Peyer's patch (tissue), 4 donors: ENCODE data around the gene CDH4. TPM values are rescaled to one million over a fixed set of nuclear protein-coding genes. Genes with fewer than 3 reads are reported as not detected.

Experiments used
- DNase-seq, 3 donors: peaks; one replicate each; pipeline ENCODE4 v3.0.0-alpha.2; 2017 to 2019
- H3K27ac ChIP-seq, 4 donors: fragments of 200-600 bp; sonication (generic); one replicate each; pipeline ENCODE4 v1.5.1; 2016 to 2019
- H3K27me3 ChIP-seq, 2 donors: fragments of 200-600 bp; sonication (generic); one replicate each; pipeline ENCODE4 v1.5.1; 2019
- H3K36me3 ChIP-seq, 3 donors: fragments of 200-600 bp; sonication (generic); one replicate each; pipeline ENCODE4 v1.5.1; 2016 to 2019
- H3K4me1 ChIP-seq, 4 donors: fragments of 200-600 bp; sonication (generic); one replicate each; pipeline ENCODE4 v1.5.1; 2016 to 2019
- H3K4me3 ChIP-seq, 4 donors: fragments of 200-600 bp; sonication (generic); 1 replicate in 3 of 4; 2 replicates in 1 of 4; pipeline ENCODE4 v1.5.1; 2016 to 2019; ENCODE audit warnings: mild to moderate bottlenecking in 1 of 4
- H3K9me3 ChIP-seq, 4 donors: fragments of 200-600 bp; sonication (generic); one replicate each; pipeline ENCODE4 v1.5.1; 2016 to 2019; ENCODE audit warnings: mild to moderate bottlenecking in 1 of 4
- POLR2A ChIP-seq, 2 donors: fragments of 450-650 bp; IDR thresholded peaks; one replicate each; pipeline ENCODE4 v1.5.1; 2017; ENCODE audit warnings: antibody characterized with exemption in 2 of 2, mild to moderate bottlenecking in 2 of 2, moderate library complexity in 2 of 2
- total RNA-seq, 4 donors: library from RNA; depleted of rRNA; stranded (reverse); fragments of >200 nt; gene quantifications; one replicate each; pipeline ENCODE4 v1.1.0, GENCODE V29; 2016
- TF ChIP-seq, protein P1 (sequence below), 6 experiments: fragments of 450-650 bp in 4 of 6; fragments of 200-600 bp in 2 of 6; sonication (generic) in 1 of 6; IDR thresholded peaks; one replicate each; pipeline ENCODE4 v1.5.1; 2017 to 2019; ENCODE audit warnings: antibody characterized with exemption in 6 of 6, mild to moderate bottlenecking in 3 of 6, moderate library complexity in 1 of 6

The CDH4 gene
- total RNA-seq, 4 donors from 2014 or later, result 0.27 TPM; not detected in 3

DNA sequence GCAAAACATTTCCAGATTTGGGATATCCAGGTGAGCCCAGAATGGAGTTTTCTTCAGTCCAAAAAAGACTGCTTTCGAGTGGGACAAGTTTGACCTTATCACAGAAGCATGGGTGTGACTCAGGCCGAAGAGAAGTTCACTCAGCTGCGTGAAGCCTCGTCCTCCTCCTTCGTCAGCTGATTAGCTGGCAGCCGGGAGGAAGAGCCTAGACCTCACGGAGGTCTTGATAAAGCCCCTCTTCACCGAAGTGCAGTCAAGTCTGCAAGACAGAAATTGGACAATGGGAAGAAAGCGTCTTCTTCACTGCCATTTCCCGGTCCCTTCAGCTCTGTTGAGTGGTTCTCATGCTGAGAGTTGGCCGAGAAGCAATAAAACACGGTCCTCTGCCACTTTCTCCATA, 449.7 kb downstream of the CDH4 start:
- Histone ChIP-seq H3K27ac (no peak overlapping the region), H3K36me3 (no peaks in the 10 kb centered on the region), H3K4me1 (no peaks in the 10 kb centered on the region), H3K9me3 (no peaks in the 10 kb centered on the region), H3K27me3 (no peaks in the 10 kb centered on the region), H3K4me3 (no peak overlapping the region)
- TF ChIP-seq, protein P1, sequence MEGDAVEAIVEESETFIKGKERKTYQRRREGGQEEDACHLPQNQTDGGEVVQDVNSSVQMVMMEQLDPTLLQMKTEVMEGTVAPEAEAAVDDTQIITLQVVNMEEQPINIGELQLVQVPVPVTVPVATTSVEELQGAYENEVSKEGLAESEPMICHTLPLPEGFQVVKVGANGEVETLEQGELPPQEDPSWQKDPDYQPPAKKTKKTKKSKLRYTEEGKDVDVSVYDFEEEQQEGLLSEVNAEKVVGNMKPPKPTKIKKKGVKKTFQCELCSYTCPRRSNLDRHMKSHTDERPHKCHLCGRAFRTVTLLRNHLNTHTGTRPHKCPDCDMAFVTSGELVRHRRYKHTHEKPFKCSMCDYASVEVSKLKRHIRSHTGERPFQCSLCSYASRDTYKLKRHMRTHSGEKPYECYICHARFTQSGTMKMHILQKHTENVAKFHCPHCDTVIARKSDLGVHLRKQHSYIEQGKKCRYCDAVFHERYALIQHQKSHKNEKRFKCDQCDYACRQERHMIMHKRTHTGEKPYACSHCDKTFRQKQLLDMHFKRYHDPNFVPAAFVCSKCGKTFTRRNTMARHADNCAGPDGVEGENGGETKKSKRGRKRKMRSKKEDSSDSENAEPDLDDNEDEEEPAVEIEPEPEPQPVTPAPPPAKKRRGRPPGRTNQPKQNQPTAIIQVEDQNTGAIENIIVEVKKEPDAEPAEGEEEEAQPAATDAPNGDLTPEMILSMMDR (IDR thresholded peaks at IDR 0.05), result no peak
- TF ChIP-seq POLR2A (IDR thresholded peaks at IDR 0.05), result no peak
- DNase-seq, result no peak

DNA sequence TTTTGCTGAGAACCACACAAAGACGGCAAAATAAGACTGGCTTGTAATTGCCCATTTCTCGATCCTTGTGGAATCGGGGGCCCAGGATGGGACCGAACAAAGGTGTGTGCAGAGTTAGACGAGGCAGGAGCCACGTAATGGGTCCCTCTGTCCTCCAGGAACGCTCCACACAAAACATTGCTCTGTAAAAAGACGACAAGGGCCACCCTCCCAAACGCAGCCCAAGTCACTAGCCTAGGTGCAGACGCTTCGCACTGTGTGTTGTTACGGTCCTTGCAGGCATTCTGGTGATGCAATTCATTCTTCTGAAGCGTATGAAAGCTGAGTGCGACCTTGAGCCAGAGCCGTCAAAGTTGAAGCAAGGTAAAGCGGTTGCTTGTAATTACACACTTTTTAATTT, 450.2 kb downstream of the CDH4 start:
- TF ChIP-seq POLR2A (IDR thresholded peaks at IDR 0.05), result no peak
- TF ChIP-seq, protein P1 (IDR thresholded peaks at IDR 0.05), result no peak
- Histone ChIP-seq H3K27me3 (no peaks in the 10 kb centered on the region), H3K9me3 (no peaks in the 10 kb centered on the region), H3K4me3 (no peak overlapping the region), H3K36me3 (no peaks in the 10 kb centered on the region), H3K4me1 (no peaks in the 10 kb centered on the region), H3K27ac (no peak overlapping the region)
- DNase-seq, result no peak

GRCh38 chr20:61704661-61705060, 452.6 kb downstream of the CDH4 start:
- Histone ChIP-seq H3K36me3 (no peaks in the 10 kb centered on the region), H3K27ac (no peak overlapping the region), H3K4me3 (no peak overlapping the region), H3K27me3 (no peaks in the 10 kb centered on the region), H3K9me3 (no peaks in the 10 kb centered on the region), H3K4me1 (no peaks in the 10 kb centered on the region)
- no peak for TF ChIP-seq POLR2A (IDR thresholded peaks at IDR 0.05)
- DNase-seq, result no peak

DNA sequence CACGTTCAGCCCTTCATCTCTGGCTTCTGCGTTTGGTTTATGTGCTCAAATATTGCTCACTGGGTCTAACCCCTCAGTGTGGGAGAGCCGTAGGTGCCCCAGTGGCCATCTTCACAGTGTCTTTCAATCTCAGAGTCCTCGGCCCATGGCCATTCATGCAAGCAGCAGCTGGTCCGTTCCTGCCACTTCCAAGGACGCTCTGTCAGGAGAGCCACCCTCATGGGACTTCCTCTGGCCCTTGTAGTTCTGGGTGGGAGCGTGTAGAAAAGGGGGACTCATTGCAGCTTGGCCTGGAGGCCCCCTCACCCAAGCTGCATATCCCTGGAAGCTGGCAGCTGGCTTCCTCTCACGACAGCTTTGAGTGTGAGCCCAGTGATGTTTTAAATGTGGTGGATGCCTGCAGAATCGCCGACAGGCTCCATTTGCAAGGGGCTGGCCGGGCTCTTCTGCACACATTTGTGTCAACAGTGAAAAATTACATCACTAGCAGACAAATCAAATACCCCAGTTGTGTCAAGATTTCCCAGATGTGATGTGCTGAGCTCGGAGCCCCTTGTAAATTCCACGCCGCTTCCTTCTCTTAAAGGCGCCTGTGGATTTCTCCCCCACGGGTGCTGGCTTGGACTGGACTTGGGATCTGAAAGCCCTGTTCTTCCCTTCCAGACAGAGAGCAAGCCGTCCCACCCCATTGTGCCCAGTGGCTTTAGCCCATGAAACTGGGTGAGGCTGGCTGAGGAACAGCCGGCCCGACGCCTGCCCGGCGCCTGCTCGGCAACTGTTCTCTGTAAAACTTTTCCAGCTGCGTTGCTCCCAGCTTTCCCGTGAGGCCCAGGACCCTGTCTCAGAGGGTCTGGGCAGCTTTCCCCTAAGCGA, 453.6 kb downstream of the CDH4 start:
- no peak for DNase-seq
- no peak overlapping the region for H3K4me3 ChIP-seq

DNA sequence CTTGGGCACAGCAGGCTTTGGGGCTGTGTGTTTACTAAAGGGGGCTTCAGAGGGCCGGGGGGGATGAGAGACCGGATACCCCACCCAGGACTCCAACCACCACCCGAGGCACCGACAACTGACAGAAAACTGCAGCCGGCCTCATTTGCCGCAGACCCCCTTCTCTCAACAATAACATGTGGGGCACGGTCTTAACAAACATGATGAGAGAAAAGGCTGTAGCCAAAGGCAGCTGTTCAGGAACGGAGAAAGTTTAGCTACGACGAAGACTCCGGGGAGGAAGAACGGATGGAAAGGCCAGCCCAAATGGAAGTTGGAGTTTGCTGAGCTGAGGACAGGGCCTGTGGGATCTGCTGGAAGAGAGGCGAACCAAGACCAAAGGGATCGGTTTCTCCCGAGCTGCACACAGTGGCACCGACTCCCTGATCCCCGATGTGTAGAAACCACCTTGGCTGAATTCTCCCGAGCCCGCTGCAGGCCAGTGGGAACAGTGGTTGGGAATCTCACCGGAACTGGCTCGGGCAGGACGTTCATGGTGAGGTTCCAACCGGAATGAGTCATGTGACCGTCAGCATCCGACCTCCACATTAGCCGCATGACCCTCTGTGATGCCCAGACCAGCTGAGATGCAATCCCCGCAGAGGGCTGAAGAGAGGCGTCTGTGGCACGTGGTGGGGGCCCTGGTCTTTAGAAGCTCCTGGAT, 454.3 kb downstream of the CDH4 start:
- Histone ChIP-seq H3K27me3 (no peaks in the 10 kb centered on the region), H3K36me3 (no peaks in the 10 kb centered on the region), H3K4me3 (no peak overlapping the region), H3K9me3 (no peaks in the 10 kb centered on the region), H3K4me1 (no peaks in the 10 kb centered on the region), H3K27ac (no peak overlapping the region)
- no peak for TF ChIP-seq POLR2A (IDR thresholded peaks at IDR 0.05)
- DNase-seq, result no peak

More for the DNA sequence above, 453.6 kb downstream of the CDH4 start:
- no peak overlapping the region for H3K27ac ChIP-seq
- no peaks in the 10 kb centered on the region for H3K9me3 ChIP-seq
- H3K36me3 ChIP-seq, result no peaks in the 10 kb centered on the region
- TF ChIP-seq POLR2A (IDR thresholded peaks at IDR 0.05), result no peak
- TF ChIP-seq, protein P1 (IDR thresholded peaks at IDR 0.05), result no peak
- H3K27me3 ChIP-seq, result no peaks in the 10 kb centered on the region
- H3K4me1 ChIP-seq, result no peaks in the 10 kb centered on the region

- Histone ChIP-seq H3K4me1 (no peaks in the 10 kb centered on the region), H3K9me3 (no peaks in the 10 kb centered on the region), H3K4me3 (no peak overlapping the region), H3K27ac (no peak overlapping the region), H3K27me3 (no peaks in the 10 kb centered on the region), H3K36me3 (no peaks in the 10 kb centered on the region)
- TF ChIP-seq, protein P1 (IDR thresholded peaks at IDR 0.05), result no peak
- TF ChIP-seq POLR2A (IDR thresholded peaks at IDR 0.05), result no peak
- DNase-seq, result no peak
Measured at GRCh38 chr20:61708891-61709290, 456.8 kb downstream of the CDH4 start.
